ENCODE results near the gene POLR2M.

The POLR2M gene
- total RNA-seq, result 23.9 to 59.1 (median 33.0) reads per million in 3 experiments

DNA sequence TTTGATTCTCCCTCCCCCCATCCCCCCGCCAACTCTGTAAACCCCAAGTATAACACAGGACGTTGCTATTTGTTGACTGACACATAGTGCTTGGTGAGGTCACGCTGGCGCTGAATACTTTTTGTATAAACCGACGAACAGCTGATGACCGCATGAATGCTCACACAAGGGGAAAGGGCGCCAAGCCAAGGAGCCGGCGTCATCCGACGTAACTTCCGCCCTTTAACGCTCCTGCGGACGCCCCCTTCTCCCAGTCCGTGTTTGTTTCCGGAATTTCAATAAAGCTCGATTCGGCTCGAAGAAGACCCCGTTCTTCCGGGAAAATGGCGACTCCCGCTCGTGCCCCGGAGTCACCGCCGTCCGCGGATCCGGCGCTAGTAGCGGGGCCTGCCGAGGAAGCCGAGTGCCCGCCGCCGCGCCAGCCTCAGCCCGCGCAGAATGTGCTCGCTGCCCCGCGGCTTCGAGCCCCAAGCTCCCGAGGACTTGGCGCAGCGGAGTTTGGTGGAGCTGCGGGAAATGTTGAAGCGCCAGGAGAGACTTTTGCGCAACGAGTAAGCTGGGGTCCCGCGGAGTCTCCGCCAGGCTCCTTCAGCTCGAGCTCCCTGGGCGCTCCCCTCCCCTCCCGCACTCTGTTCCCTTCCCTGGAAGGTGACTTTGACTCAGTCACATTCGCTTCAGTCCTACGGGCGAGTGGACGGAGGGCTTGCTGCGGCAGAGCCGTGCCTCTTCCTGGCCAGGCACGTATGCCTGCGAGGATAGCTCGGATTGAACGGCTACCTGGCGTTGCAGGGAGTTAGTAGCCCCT is at the start of gene POLR2M:
Gene POLR2M (plus strand): TSS at position 310 of the 805 bp plus-strand sequence. CDS start 129 bp downstream, at position 439.
- peak; percentile 93 for DNase-seq

DNA sequence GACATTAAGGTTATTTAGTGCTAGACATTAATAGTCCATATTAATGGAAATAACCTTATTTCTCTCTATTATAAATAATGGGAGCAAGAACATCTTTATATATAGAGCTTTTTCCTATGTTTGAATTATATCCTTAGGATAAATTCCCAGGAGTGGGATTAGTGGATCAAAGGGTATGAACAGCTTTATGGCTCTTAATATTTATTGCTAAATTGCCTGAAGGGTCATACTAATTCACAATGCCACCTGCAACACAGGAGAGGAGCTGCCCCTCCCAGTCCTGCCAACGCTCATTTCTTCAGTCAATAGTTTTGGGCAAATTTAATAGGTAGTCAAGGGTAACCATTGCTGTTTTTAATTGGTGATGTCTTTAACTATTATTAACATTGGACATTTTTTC is 48.9 kb upstream of the POLR2M start:
- no peak for DNase-seq

DNA sequence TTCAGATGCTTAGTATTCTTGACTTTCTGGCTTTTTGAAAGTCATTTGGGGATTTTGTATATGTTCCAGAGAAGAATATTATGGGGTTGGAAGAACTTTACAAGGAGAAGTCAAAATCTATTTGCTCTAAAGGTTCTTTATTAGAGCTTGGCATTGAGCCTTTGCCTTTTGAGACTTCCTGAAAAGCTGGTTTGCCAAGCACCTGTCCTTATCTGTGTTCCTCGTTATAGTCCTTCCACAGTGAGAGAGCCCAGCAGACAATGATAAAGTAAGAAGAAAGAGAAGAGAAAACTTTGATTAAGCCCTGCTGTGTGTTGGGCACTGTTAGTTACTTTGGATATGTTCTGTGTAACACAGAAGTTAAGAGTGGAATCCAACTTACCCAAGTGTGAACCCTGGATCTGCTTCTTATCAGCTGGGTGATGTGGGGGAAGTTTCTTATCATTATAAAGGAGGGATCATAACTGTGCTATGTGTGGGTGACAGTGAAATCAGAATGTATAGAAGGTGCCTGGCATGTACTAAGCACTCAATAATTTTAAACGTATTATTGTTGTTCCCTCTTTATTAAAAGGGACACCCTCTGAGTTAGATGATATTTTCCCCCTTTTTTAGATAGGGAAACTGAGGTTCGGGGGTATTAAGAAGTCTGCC is 44.3 kb upstream of the POLR2M start:
- DNase-seq, result no peak

DNA sequence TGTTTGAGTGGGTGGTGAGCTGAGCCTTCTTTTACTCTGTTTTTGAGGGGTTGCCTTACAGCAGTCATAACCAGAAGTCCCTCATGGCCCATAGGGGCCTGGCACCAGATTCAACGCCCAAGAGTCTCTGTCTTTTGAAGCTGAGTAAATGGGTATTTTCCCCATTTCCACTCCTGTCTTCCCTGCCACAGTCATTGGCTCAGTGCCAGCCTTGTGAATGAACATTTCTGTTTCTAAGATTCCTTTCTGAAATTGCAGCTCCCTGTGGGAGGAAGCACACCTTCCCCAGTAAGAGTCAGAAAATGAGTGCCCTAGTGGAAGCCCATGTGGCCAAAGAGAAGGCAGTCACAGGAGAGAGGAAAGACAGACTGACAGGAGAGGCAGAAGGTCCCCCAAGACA is 43.7 kb upstream of the POLR2M start:
- DNase-seq, result no peak

DNA sequence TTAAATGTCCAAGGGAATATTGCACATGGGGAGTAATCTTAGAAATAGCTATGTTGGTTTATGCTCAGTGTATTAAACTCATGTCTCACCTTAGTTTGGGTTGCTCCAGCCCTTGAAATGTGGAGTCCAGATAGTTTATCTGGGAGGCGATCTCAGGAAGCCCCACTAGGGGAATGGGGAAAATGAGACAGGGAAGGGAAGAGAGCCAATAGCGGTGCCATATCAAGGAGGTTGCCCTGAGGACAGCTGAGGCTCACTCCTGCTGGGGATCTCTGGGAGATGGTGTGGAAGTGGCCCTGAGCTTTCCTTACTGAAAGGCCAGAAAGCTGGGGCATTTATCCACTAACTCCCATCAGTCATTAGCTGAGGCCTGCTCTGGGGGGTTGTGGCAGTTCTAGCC is 43.3 kb upstream of the POLR2M start:
- no peak for DNase-seq

DNA sequence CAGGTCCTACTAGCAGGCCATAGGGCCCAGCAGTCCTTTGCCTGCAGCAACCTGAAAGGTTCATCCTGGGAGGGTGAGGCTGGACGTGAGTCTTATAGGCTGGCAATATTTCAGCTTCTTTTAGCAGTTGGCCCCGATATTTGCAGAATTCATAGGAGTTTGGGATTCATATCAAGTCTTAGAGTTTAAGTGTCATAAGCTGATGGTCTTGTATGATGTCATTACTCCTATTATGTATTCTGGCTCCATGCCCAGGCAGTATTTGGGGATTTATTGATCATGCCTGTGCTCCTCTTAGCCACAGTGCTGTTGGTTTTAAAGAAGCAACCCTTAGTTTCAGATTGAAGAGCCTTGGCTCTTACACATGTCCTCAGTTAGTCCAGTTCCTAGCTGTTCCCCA is 41.3 kb upstream of the POLR2M start:
- DNase-seq, result no peak

DNA sequence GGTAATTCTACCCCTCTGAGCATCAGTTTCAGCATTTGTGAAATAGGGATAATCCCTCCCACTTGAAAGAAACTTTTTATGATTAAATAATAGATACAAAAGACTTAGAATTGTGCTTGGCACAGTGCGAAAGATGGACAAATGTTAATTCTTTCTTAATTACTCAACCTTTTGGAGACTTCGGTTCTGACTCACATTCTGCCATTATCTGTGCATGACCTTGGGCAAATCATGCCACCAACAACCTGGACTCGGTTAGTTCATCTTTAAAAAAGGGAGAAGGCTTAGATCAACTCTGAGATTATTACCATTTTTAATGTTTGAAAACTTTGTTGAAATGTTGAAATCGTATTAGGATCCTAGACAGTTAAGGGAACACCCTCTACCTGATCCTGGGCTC is 40.6 kb upstream of the POLR2M start:
- DNase-seq, result no peak

DNA sequence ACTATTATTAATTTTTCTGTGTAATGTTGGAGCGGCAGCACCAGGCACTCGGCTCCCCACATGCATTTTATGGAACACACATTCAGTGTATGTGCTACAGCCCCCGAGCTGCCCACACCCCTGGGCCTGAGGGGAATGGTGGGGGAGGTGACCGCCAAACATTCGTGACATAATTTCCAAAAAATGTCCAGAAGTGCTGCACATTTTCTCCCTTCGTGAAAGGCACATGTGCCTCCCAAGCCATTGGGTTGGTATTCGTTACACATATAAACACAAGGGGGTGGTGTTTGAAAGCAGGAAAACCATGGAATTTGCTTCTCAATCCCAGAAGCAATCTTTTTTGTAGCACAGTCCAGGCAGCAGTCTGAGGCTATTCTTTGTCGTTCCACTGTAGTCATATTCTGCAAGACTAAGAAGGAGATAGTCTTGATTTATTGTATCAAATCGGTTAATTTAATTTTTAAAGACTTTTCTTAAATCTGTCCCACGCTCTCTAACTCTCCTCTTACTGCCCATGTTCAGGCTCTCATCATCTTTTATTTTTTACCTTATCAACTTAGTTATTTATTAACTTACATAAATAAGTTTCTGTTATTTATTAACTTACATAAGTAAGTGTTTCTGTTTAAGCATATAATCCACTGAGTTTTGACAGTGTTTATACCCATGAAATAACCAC is 39.2 kb upstream of the POLR2M start:
- DNase-seq, result no peak

DNA sequence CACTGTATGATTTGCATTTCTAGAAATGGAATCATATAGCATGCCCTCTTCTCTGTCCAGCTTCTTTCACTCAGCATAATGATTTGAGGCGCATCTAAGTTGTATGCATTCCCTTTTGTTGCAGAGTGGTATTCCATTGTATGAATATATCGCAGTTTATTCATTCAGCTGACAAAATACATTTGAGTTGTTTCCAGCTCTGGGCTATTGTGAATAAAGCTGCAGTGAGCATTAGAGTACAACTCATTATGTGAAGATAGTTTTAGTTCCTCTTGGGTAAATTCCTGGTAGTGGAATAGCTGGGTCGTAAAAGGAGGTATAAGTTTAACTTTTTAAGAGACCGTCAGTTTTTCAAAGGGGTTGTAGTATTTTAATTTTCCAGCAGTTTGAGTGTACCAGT is 38.5 kb upstream of the POLR2M start:
- DNase-seq, result no peak

DNA sequence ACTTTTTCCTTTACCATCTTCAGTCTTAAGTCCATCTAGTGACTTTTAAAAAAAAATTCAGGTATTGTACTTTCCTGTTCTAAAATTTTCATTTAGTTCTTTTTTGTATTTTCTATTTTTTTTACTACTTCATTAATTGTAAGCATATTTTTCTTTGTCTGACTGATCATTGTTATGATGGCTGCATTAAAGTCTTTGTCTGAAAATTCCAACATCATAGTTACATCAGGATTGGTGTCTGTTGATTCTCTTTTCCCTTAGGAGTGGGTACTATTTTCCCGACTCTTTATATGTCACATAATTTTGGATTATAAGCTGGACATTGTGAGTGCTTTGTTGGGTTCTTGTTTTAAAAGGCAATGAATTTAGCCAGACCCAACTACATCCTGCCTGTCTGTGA is 34.9 kb upstream of the POLR2M start:
- DNase-seq, result no peak

DNA sequence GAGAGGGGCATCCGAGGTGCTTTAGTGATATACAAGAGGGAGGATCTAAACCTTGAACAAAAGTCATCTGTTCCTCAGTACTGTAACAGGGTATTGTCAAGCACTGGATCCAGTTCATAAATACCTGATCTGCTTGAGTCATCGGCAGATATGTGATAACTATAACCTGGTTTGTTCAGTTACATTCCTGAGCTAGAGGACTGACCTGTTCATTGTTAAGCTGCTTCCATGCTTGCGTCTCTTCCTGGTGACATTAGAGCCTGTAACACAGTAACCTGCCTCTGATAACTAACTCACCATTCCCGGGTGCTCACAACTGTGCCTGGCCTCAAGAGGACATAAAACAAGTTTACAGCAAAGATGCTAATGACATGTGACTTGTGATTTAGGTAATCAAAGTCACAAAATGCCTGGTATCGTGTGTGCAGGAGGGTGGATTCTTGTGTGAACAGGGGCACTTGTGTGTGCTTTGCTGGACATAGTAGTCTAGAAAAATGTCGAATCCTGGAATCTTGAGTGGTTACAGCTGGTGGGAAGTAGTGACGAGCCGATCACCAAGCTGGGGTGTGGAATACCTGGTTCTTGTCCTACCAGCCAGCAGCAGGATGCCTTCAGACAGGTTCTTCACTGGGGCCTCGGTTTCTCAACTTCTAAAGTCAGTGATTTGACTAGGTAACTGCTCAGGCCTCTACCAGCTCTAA is 30.9 kb upstream of the POLR2M start:
- no peak for DNase-seq

DNA sequence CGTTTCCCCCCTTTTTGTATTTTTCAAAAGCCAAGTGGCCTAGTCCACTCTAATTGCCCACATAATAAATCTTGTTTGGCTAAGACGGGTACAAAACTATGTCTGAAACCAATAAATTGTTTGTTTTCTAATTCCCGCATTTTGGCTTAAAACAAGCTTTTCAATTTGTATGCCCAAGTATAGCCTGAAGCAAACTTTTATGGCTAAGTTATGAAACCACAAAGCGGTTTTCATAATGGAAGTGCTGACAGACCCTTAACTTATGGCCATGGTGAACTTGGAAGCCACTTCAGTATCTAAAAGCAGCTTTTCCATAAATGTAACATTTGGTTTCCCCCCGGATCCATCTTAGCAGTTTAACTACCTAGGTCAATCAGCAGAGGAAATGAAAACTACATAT is 29.9 kb upstream of the POLR2M start:
- DNase-seq, result no peak

DNA sequence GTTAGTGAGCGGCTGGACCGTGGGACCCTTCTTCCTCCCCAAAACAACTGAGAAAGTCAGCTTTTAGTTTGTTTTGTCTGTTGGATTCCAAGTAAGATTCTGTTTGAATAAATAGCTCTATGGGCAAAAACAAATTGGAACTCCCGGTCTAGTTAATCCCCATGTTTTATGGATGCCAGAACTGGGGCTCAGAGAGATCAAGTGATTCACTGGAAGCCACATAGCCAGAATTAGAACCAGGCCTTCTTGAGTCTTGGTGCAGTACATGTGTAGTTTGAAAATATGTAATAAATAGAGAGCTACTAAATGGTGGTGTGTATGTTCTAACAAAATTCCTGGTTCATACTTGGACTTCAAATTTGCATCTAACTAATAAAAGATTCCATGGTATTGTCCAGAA is 29.3 kb upstream of the POLR2M start:
- DNase-seq, result no peak

DNA sequence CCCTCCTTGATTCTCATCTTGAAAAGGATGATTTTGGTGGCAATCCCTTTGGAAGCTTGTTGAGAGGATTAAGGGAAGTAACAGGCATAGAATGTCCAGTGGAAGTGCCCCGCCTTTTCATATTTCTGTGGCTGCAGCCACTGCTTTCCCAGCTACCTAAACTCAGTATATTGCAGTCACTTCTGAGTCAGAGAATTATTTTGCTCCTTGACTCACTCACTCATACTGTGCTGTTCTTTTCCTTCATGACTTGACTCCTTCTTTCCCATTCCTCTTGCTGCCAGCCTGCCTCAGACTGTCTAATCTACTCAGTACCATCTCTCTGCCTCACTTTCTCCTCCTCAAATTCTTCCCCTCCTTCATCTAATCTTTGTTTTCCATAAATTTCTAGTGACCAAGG is 26.5 kb upstream of the POLR2M start:
- no peak for DNase-seq

DNA sequence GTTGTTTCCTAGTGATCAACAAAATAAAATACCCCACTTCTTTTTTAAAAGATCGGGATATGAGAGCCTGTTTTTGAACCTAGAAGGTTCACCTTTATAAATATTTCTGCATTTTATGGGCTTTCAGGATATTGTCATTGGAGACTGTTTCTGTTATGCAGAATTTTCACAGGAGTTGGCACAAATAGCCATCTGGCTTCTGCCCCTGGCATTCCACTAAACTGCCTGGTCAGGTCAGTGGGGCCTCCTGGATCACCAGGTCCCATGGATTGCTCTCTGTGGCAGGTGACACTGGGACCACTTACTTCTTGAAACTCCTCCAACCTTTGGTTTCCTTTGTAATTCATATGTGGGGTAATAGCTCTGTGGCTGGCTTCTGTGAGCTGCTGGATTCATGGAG is 25.5 kb upstream of the POLR2M start:
- DNase-seq, result no peak

DNA sequence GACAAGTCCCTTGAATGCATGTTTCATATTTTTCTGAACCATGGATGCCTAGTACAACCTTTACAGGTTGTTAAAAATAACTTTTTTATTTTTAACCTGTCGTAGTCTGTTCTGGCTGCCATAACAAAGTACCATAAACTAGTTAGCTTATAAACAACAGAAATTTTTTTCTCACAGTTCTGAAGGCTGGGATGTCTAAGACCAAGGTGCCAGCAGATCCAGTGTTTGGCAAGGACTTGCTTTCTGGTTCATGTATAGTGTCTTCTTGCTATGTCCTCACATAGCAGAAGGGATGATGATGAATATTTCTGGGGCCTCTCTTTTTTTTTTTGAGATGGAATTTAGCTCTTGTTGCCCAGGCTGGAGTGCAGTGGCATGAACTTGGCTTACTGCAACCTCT is 23.0 kb upstream of the POLR2M start:
- no peak for DNase-seq

DNA sequence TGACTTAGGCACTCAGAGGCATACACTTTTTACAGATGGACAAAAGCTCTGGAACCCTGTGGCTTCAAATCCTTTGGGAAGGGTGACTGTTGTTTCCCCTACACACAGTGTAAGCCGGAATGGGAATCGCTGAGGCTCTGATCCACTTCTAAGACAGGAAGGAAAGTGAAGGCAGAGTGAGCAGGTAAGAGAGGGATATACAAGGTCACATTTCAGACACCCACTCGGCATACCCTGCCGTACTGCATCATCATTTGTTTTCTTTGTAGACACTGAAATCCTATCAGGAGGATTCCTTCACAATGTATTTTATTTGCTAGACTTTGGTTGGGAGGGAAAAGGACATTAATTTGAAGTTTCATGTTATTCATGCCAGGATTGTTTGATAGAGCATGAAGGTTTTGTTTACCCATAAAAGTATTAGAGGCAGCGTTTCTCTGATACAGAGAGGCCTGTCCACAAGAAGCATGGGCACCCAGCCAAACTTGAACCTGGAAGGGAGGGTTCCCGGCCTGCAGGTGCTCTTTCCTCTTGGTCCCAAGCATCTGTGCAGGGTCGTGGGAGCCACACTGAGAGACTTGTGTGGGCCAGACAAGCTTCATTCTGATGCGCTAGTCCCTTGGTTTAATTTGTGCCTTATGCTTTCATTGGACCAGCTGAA is 21.9 kb upstream of the POLR2M start:
- no peak for DNase-seq

DNA sequence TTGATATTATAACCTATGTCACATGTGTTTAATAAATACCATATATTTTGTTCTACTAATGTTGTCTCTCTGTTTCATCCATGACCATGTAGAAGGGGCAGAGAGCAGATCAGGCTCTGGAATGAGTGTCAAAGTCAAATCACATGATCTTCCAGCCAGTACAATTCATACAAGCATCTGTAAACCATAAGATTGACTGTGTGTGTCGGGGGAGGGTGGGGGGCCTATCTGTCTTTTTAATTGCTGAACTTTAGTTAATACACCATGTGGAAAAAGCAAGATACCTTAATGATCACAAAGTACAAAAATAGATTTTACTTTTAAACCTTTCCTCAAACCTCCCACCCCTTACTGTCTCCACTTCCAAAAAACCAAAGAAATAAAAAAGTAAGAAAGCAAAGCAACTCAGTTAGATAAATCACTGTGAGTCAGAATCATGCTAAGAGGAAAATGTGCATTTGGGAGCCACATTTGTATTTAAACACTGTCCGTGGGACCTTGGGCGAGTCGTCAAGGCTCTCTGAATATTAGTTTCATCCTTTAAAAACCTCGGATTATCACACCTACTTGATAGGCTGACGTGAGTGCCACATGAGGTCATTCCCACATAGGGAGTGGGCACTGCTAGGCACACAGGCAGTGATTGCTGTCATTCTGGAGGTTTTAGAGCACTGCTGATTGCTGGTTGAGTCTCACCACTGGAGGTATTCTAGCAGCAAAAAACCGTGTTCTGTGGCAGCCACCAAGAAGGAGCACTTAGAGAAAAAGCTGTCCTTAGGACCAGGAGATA is 21.0 kb upstream of the POLR2M start:
- no peak for DNase-seq

DNA sequence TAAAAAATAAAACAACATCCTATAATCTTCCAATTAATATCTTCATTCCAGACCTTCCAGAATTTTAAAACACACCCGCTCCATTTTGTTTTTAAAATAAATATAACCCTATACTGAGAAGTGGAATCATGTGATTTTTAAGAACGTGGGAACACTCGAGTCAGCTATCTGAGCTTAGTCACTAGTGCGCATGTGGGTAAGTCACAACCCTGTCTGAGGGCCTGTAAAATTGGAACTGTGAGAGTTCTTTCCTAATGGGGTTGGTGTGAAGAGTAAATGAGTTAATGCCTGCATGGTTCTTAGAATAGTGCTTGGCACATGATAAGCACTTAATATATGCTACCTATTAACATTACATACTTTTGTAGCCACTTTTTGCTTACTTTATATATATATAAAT is 19.9 kb upstream of the POLR2M start:
- DNase-seq, result no peak

DNA sequence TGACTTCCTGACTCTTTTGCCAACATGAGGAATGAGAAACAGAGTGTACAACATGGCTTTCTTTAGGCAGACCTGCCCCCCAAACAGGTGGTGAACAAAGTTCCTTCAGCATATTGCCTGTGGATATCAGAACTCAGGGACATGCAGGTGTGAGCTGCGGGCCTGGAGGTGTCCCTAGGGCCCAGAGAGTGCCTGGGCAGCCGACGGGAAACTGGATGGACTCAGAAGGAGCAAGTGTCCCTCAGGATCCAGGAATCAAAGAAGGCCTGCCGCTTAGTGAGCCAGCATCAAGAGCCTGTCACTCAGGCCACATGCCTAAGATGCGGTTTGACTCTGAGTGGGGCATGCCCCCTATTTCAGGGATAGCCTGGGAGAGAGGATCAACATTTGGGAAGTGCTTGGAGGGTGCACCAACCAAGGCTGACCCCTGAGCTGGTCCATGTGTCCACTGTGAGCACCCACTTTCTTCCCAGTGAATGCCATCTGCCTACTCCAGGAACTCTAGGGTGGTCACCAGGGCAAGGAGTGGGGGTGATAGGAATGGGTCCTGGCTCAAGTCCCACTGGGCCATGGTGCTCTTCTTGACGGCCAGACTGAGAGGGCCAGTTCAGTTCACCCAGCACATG is 16.1 kb upstream of the POLR2M start:
- no peak for DNase-seq

DNA sequence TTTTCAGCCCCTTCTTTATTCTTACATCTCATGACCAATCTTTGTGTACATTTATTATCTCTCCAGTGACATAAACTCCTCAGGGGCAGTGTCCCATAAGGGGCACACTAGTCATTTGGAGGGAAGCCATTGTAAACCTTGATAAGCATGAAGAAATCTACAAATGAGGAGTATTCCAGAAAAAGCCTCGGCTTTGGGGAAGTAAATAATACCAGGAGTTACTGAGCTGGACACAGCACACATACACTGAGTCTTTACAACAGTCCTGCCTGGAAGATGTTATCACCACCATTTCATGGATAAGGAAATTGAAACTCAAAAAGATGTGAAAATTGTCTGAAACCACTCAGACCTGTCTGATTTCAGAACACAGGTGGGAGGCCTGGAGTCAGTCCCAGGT is 15.4 kb upstream of the POLR2M start:
- DNase-seq, result no peak
